Activated CD8-positive, alpha-beta memory T cell treated with anti-CD3 and anti-CD28 coated beads, Interleukin-2, amount 10 ng/mL, durations not matched to agents 7 days and 5 days (primary cell): ENCODE results near the gene MXD4. TPM values are rescaled to one million over a fixed set of nuclear protein-coding genes. Genes with fewer than 3 reads are reported as not detected.

Source experiments
- ATAC-seq: fragments of 150-1000 bp; cut with Tn5 transposase; one replicate; pipeline ENCODE4 v1.10.0; 2021; ENCODE audit warnings: moderate library complexity
- CTCF ChIA-PET: fragments of 350-600 bp; sonication (Branson Sonifier 250); formaldehyde crosslinking; loops from one replicate; lab custom pipeline; 2021; ENCODE audit warnings: antibody characterized with exemption; lab: Charles Lee
- DNase-seq: peaks from one replicate; pipeline ENCODE4 v3.0.0-alpha.2; 2020
- H3K27ac Mint-ChIP-seq: one replicate; pipeline ENCODE4 v1.8.0; 2021; ENCODE audit warnings: mild to moderate bottlenecking, mixed read lengths
- H3K27me3 Mint-ChIP-seq: one replicate; pipeline ENCODE4 v1.8.0; 2021; ENCODE audit warnings: mixed read lengths
- H3K36me3 Mint-ChIP-seq: one replicate; pipeline ENCODE4 v1.8.0; 2021; ENCODE audit warnings: mild to moderate bottlenecking, mixed read lengths
- H3K4me1 Mint-ChIP-seq: one replicate; pipeline ENCODE4 v1.8.0; 2021; ENCODE audit warnings: mixed read lengths
- H3K4me3 Mint-ChIP-seq: one replicate; pipeline ENCODE4 v1.8.0; 2021; ENCODE audit warnings: mild to moderate bottlenecking, moderate library complexity, mixed read lengths
- H3K9me3 Mint-ChIP-seq: one replicate; pipeline ENCODE4 v1.8.0; 2022; ENCODE audit warnings: low read depth, mixed read lengths
- total RNA-seq, 2 experiments: library from RNA; stranded (reverse); gene quantifications; one replicate each; pipeline ENCODE4 v1.2.3, GENCODE V29; 2021

MXD4 gene
- total RNA-seq, 2 experiments from 2014 or later, result 13.7 to 14.3 TPM

- Mint-ChIP-seq H3K4me1 (no peaks in the 10 kb centered on the region), H3K9me3 (no peaks in the 10 kb centered on the region), H3K27me3 (no peaks in the 10 kb centered on the region), H3K27ac (no peak overlapping the region), H3K36me3 (no peaks in the 10 kb centered on the region), H3K4me3 (no peak overlapping the region)
- ATAC-seq, result no peak
- CTCF ChIA-PET, result no interaction called here
- DNase-seq, result peak; percentile 38
Measured at GRCh38 chr4:2251795-2252529, 9.9 kb downstream of the MXD4 start.

GRCh38 chr4:2251073-2251794, 10.7 kb downstream of the MXD4 start:
- DNase-seq (peak; percentile 33), ATAC-seq (no peak)
- Mint-ChIP-seq H3K4me3 (no peak overlapping the region), H3K27ac (no peak overlapping the region), H3K27me3 (no peaks in the 10 kb centered on the region), H3K36me3 (no peaks in the 10 kb centered on the region), H3K9me3 (no peaks in the 10 kb centered on the region), H3K4me1 (no peaks in the 10 kb centered on the region)
- CTCF ChIA-PET, result interaction anchor here (2.6 kb wide), 1 partner anchor 11 kb away, joined by 5 read pairs; the partner anchor contains the start of gene MXD4

- Mint-ChIP-seq H3K9me3 (no peaks in the 10 kb centered on the region), H3K27ac (no peak overlapping the region), H3K4me3 (no peak overlapping the region), H3K27me3 (no peaks in the 10 kb centered on the region), H3K36me3 (no peaks in the 10 kb centered on the region), H3K4me1 (peaks cover under 1% of the 10 kb centered on the region)
- ATAC-seq (no peak), DNase-seq (peak; percentile 33)
- CTCF ChIA-PET, result interaction anchor here (2.6 kb wide), 1 partner anchor 12 kb away, joined by 5 read pairs; the partner anchor contains the start of gene MXD4
Measured at GRCh38 chr4:2250357-2251072, 11.4 kb downstream of the MXD4 start.

- ATAC-seq, result no peak
- Mint-ChIP-seq H3K27ac (no peak overlapping the region), H3K4me1 (peaks cover 3% of the 10 kb centered on the region), H3K27me3 (no peaks in the 10 kb centered on the region), H3K36me3 (no peaks in the 10 kb centered on the region), H3K9me3 (no peaks in the 10 kb centered on the region), H3K4me3 (no peak overlapping the region)
- CTCF ChIA-PET, result interaction anchor here (2.6 kb wide), 1 partner anchor 13 kb away, joined by 5 read pairs; the partner anchor contains the start of gene MXD4
- DNase-seq, result no peak
Measured at GRCh38 chr4:2249526-2250356, 12.2 kb downstream of the MXD4 start.

- no peak for DNase-seq
- Mint-ChIP-seq H3K4me3 (no peak overlapping the region), H3K36me3 (no peaks in the 10 kb centered on the region), H3K9me3 (no peaks in the 10 kb centered on the region), H3K27me3 (no peaks in the 10 kb centered on the region), H3K4me1 (peaks cover 4% of the 10 kb centered on the region), H3K27ac (no peak overlapping the region)
- CTCF ChIA-PET, result interaction anchor here (2.6 kb wide), 1 partner anchor 14 kb away, joined by 5 read pairs; the partner anchor contains the start of gene MXD4
- no peak for ATAC-seq
Measured at GRCh38 chr4:2248821-2249261, 13.1 kb downstream of the MXD4 start.

- CTCF ChIA-PET, result interaction anchor here (0.6 kb wide), 1 partner anchor 162 kb away, joined by 3 read pairs; no protein-coding TSS in a partner anchor
- no peak overlapping the region for H3K27ac Mint-ChIP-seq
- no peak for DNase-seq
- no peaks in the 10 kb centered on the region for H3K36me3 Mint-ChIP-seq
- ATAC-seq, result no peak
- H3K9me3 Mint-ChIP-seq, result no peaks in the 10 kb centered on the region
- H3K4me1 Mint-ChIP-seq, result peaks cover 9% of the 10 kb centered on the region
- no peaks in the 10 kb centered on the region for H3K27me3 Mint-ChIP-seq
- no peak overlapping the region for H3K4me3 Mint-ChIP-seq
Measured at GRCh38 chr4:2248044-2248780, 13.7 kb downstream of the MXD4 start.

GRCh38 chr4:2247128-2248043, 14.5 kb downstream of the MXD4 start:
- ATAC-seq, result no peak
- CTCF ChIA-PET, result no interaction called here
- Mint-ChIP-seq H3K4me3 (no peak overlapping the region), H3K27me3 (no peaks in the 10 kb centered on the region), H3K9me3 (no peaks in the 10 kb centered on the region), H3K36me3 (no peaks in the 10 kb centered on the region), H3K4me1 (peaks cover 12% of the 10 kb centered on the region), H3K27ac (no peak overlapping the region)
- DNase-seq, result no peak

GRCh38 chr4:2246384-2247127, 15.4 kb downstream of the MXD4 start:
- Mint-ChIP-seq H3K27ac (no peak overlapping the region), H3K27me3 (no peaks in the 10 kb centered on the region), H3K9me3 (no peaks in the 10 kb centered on the region), H3K4me1 (peaks cover 13% of the 10 kb centered on the region), H3K36me3 (no peaks in the 10 kb centered on the region), H3K4me3 (no peak overlapping the region)
- ATAC-seq (no peak), DNase-seq (no peak)
- CTCF ChIA-PET, result interaction anchor here (1.1 kb wide), 1 partner anchor 222 kb away, joined by 3 read pairs; the partner anchor contains the start of gene RNF4

GRCh38 chr4:2245787-2246275, 16.1 kb downstream of the MXD4 start:
- Mint-ChIP-seq H3K4me3 (no peak overlapping the region), H3K9me3 (no peaks in the 10 kb centered on the region), H3K27ac (no peak overlapping the region), H3K4me1 (peaks cover 13% of the 10 kb centered on the region), H3K36me3 (peaks cover 2% of the 10 kb centered on the region), H3K27me3 (no peaks in the 10 kb centered on the region)
- ATAC-seq, result no peak
- CTCF ChIA-PET, result interaction anchor here (1.1 to 1.7 kb wide), 2 partner anchors 26 to 223 kb away, joined by 3 to 5 read pairs; partner anchors contain the start of gene RNF4
- DNase-seq, result no peak

- no peak overlapping the region for H3K27ac Mint-ChIP-seq
- H3K4me1 Mint-ChIP-seq, result peaks cover 19% of the 10 kb centered on the region
- H3K27me3 Mint-ChIP-seq, result no peaks in the 10 kb centered on the region
- no peak for DNase-seq
- CTCF ChIA-PET, result interaction anchor here (1.1 to 1.7 kb wide), 2 partner anchors 17 to 25 kb away, joined by 3 to 5 read pairs; partner anchors contain the start of gene MXD4
- ATAC-seq, result no peak
- no peaks in the 10 kb centered on the region for H3K9me3 Mint-ChIP-seq
- H3K4me3 Mint-ChIP-seq, result no peak overlapping the region
- H3K36me3 Mint-ChIP-seq, result peaks cover 7% of the 10 kb centered on the region
Measured at GRCh38 chr4:2245057-2245786, 16.7 kb downstream of the MXD4 start.
